Measurements from ENCODE around the gene GIGYF2.

DNA sequence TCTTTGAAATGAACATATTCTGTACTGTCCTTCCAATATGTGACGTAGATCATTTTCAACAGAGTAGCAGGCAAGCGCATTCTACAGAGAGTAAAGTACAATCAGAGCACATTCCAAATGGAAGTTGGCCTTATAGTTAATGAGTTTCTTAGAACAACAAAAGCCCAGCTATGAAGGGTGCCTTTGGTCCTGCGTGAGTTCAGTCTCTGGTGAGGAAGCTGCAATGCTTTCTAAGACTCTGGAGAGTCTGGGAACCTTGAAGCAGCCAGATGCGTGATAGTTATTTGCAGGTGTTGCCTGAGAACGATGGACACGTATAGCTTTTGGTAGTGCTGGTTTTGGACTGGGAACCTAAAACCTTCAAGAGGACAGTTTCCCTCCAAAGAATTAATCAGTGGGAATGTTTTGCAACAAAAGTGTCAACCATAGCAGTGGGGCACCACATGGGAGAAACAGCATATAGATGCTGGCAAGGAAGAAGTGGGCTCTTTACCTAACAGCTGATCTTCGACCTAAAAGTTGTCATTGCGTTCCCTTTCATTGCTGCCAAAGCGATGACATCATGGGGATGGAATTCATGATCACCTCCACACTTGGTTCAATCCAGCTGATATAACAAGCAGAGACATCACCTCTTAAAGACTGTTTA, 163.6 kb downstream of the GIGYF2 start:
- TF ChIP-seq GABPA (IDR thresholded peaks at IDR 0.05; ENCODE audit: low read depth) (no peak), ELF1 (IDR thresholded peaks at IDR 0.05) (no peak), POLR2AphosphoS5 (IDR thresholded peaks at IDR 0.05; ENCODE audit: low read depth, low read length) (no peak), RAD21 (IDR thresholded peaks at IDR 0.05; ENCODE audit: low read length) (no peak), EP300 (IDR thresholded peaks at IDR 0.05; ENCODE audit: borderline replicate concordance in 1 of 2, low read depth in 1 of 2, low read length in 1 of 2) (no peak), FOSL2 (IDR thresholded peaks at IDR 0.05; ENCODE audit: borderline replicate concordance, low read depth) (no peak), EZH2phosphoT487 (IDR thresholded peaks at IDR 0.05; ENCODE audit: borderline replicate concordance, low read depth) (no peak), FOXJ3 (CRISPR knock-in tag; IDR thresholded peaks at IDR 0.05) (no peak), RCOR1 (IDR thresholded peaks at IDR 0.05; ENCODE audit: low read length) (no peak)
- TF ChIP-seq, protein P1, sequence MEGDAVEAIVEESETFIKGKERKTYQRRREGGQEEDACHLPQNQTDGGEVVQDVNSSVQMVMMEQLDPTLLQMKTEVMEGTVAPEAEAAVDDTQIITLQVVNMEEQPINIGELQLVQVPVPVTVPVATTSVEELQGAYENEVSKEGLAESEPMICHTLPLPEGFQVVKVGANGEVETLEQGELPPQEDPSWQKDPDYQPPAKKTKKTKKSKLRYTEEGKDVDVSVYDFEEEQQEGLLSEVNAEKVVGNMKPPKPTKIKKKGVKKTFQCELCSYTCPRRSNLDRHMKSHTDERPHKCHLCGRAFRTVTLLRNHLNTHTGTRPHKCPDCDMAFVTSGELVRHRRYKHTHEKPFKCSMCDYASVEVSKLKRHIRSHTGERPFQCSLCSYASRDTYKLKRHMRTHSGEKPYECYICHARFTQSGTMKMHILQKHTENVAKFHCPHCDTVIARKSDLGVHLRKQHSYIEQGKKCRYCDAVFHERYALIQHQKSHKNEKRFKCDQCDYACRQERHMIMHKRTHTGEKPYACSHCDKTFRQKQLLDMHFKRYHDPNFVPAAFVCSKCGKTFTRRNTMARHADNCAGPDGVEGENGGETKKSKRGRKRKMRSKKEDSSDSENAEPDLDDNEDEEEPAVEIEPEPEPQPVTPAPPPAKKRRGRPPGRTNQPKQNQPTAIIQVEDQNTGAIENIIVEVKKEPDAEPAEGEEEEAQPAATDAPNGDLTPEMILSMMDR (IDR thresholded peaks at IDR 0.05): no peak
- TF ChIP-seq, protein P2, sequence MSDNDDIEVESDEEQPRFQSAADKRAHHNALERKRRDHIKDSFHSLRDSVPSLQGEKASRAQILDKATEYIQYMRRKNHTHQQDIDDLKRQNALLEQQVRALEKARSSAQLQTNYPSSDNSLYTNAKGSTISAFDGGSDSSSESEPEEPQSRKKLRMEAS (IDR thresholded peaks at IDR 0.05; ENCODE audit: low read depth): no peak
- TF ChIP-seq, protein P3, sequence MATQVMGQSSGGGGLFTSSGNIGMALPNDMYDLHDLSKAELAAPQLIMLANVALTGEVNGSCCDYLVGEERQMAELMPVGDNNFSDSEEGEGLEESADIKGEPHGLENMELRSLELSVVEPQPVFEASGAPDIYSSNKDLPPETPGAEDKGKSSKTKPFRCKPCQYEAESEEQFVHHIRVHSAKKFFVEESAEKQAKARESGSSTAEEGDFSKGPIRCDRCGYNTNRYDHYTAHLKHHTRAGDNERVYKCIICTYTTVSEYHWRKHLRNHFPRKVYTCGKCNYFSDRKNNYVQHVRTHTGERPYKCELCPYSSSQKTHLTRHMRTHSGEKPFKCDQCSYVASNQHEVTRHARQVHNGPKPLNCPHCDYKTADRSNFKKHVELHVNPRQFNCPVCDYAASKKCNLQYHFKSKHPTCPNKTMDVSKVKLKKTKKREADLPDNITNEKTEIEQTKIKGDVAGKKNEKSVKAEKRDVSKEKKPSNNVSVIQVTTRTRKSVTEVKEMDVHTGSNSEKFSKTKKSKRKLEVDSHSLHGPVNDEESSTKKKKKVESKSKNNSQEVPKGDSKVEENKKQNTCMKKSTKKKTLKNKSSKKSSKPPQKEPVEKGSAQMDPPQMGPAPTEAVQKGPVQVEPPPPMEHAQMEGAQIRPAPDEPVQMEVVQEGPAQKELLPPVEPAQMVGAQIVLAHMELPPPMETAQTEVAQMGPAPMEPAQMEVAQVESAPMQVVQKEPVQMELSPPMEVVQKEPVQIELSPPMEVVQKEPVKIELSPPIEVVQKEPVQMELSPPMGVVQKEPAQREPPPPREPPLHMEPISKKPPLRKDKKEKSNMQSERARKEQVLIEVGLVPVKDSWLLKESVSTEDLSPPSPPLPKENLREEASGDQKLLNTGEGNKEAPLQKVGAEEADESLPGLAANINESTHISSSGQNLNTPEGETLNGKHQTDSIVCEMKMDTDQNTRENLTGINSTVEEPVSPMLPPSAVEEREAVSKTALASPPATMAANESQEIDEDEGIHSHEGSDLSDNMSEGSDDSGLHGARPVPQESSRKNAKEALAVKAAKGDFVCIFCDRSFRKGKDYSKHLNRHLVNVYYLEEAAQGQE (IDR thresholded peaks at IDR 0.05; ENCODE audit: low read depth, low read length): no peak
- TF ChIP-seq, protein P4, sequence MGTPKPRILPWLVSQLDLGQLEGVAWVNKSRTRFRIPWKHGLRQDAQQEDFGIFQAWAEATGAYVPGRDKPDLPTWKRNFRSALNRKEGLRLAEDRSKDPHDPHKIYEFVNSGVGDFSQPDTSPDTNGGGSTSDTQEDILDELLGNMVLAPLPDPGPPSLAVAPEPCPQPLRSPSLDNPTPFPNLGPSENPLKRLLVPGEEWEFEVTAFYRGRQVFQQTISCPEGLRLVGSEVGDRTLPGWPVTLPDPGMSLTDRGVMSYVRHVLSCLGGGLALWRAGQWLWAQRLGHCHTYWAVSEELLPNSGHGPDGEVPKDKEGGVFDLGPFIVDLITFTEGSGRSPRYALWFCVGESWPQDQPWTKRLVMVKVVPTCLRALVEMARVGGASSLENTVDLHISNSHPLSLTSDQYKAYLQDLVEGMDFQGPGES (IDR thresholded peaks at IDR 0.05; ENCODE audit: low read depth, low read length): no peak
